VCaP (cell line): ENCODE data around the gene SLC25A33.

Experiments used
- H3K27ac ChIP-seq: fragments of 450-650 bp; 2 replicates; pipeline ENCODE4 v1.5.1; 2017
- TF ChIP-seq, protein P1 (sequence below): fragments of 450-650 bp; conservative IDR thresholded peaks from 2 replicates; pipeline ENCODE4 v1.5.1; 2017; ENCODE audit warnings: mild to moderate bottlenecking, moderate library complexity

The SLC25A33 gene

DNA sequence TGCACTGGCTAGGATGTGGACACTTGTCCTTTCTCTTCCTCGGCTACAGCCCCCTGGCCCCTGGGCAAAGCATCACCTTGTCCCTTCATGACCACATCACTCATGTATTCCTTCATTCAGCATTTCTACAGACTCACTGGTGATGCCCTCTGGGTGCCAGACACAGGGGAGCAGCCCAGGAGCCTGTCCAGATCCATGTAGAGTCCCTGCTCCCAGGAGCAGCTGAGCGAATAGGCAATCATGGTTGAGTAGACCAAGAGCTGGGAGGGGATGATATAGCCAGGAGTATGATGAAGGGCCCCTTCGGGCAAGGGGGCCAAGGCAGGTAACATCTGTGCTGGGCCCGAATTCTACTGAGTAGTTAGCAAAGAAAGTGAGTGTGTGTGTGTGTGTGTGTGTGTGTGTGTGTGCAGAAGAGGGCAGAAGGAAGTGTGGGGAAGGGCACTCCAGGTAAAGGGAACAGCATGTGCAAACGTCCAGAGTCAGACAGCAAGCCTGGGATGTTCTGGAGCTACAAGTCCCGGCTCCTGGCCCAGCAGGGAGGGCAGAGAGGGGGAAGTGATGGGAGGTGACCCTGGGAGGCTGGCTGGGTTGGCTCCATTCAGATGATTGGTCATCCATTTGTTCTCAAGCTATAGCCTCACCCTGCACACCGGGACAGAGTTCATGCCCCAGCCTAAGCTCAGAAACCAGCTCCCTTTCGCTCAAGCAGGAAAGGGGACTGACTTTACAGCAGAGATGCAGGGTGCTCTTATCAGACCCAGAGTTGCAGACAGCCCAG is 91.3 kb downstream of the SLC25A33 start:
- no peak overlapping the region for H3K27ac ChIP-seq
- TF ChIP-seq, protein P1, sequence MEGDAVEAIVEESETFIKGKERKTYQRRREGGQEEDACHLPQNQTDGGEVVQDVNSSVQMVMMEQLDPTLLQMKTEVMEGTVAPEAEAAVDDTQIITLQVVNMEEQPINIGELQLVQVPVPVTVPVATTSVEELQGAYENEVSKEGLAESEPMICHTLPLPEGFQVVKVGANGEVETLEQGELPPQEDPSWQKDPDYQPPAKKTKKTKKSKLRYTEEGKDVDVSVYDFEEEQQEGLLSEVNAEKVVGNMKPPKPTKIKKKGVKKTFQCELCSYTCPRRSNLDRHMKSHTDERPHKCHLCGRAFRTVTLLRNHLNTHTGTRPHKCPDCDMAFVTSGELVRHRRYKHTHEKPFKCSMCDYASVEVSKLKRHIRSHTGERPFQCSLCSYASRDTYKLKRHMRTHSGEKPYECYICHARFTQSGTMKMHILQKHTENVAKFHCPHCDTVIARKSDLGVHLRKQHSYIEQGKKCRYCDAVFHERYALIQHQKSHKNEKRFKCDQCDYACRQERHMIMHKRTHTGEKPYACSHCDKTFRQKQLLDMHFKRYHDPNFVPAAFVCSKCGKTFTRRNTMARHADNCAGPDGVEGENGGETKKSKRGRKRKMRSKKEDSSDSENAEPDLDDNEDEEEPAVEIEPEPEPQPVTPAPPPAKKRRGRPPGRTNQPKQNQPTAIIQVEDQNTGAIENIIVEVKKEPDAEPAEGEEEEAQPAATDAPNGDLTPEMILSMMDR: no peak

DNA sequence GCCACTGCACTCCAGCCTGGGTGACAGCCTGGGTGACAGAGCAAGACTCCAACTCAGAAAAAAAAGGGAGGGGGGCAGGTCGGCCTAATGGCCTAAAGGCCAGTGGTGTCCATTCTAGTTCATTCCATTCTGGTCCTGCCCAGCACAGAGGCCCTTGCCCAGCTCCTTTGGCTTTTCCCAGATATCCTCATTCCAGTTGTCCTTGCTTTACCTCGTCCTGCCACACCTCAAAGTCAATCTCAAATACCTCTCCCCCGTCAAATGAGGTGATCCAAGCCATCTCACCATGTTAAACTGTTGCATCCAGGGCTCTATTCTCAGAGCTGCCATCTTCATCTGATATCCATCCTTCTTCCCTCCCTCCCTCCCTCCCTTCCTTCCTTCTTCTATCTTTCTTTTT is 92.3 kb downstream of the SLC25A33 start:
- H3K27ac ChIP-seq: no peak overlapping the region

DNA sequence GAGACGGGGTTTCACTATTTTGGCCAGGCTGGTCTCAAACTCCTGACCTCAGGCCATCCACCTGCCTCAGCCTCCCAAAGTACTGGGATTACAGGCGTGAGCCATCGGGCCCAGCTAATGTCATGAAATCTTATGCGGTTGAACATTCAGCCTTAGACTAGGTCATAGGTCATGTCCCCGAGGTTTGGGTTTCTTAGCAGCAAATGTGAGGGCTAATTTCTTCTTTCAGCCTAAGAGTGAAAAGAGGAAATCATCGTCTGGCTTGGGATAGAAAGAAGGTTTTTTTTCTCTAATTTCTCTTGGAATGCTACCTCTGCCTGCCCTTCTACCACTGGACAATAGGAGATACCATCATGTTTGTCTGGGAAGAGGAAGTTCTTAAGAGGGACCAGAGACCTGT is 94.2 kb downstream of the SLC25A33 start:
- TF ChIP-seq, protein P1: no peak

More for the DNA sequence above, 92.3 kb downstream of the SLC25A33 start:
- TF ChIP-seq, protein P1: no peak

DNA sequence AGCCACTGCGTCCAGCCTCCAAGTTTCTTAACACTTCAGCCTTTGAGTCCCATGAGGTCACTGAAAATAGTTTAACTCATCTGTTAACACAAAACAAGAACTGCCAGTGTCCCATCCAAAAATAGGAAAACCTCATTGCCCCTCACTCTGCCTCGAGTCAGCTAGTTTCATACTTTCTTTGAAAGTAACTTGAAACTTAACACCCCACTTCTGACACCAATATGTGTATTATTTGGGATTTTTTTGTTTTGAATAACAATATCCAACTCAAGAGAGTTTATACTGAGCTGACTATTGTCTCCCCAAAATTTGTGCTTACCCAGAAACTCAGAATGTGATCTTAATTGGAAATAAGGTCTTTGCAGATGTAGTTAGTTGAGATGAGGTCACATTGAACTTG is 95.3 kb downstream of the SLC25A33 start:
- TF ChIP-seq, protein P1: no peak
- no peak overlapping the region for H3K27ac ChIP-seq

More for the DNA sequence above, 94.2 kb downstream of the SLC25A33 start:
- no peak overlapping the region for H3K27ac ChIP-seq
